ENCODE data around the gene PHACTR3.

PHACTR3 gene

DNA sequence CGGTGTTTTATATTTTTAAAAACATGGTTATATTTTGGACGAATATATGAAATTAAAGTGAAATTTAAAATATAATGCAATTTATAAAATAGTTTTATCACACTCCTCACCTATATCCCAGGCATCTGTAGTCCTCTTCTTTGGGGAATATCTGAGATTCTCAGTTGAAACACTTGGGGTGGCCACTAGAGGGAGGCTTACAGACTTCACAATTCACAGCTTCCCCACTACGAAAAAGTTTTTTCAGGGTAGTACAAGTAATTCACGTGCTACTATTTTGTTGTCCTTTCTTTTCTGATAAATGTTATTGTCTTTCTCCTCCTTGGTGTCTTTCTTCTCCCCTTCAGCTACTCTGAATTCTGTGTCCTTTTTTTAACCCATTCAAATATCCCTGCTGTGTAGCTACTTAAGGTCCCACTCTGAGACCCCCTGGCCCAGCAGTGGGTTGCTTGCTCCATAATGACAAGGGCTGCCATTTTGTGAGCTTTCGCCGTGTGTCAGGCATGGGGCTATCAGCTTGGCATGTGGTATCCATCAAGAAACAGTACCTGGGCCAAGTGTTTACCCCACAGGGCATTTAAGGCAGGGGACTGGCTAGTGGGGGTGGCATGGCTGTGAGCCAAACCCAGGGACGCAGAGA is 43.6 kb upstream of the PHACTR3 start:
- no peak overlapping the region for H3K4me2 ChIP-seq (ENCODE audit: low read length)
- peak overlapping the region; percentile 9 for H3K4me3 ChIP-seq (ENCODE audit: low read depth, low read length)
- no peak overlapping the region for H4K8ac ChIP-seq (ENCODE audit: low read depth, low read length)
- no peaks in the 10 kb centered on the region for H3K79me2 ChIP-seq (ENCODE audit: control insufficient read depth, insufficient read depth, low read length, poor library complexity)
- H4K12ac ChIP-seq (ENCODE audit: low read depth, low read length), result no peak overlapping the region
- no peak overlapping the region for H3K4ac ChIP-seq (ENCODE audit: low read depth, low read length)
- H2AFZ ChIP-seq (ENCODE audit: insufficient read depth, low read length, poor library complexity), result no peak overlapping the region
- no peak overlapping the region for H3K18ac ChIP-seq (ENCODE audit: low read length)
- no CpG with 5 or more reads among the region's 7 CpGs for WGBS (ENCODE audit: extremely low coverage, insufficient coverage, insufficient read length)
- no peak overlapping the region for H2BK12ac ChIP-seq (ENCODE audit: low read length)
- DNase-seq, result peak; percentile 20 to 42
- peaks cover 9% of the 10 kb centered on the region for H3K9me3 ChIP-seq (ENCODE audit: insufficient read depth, low read depth, low read length)
- H3K79me1 ChIP-seq (ENCODE audit: low read length), result no peaks in the 10 kb centered on the region
- H3K14ac ChIP-seq (ENCODE audit: low read length), result no peak overlapping the region
- no peaks in the 10 kb centered on the region for H3K36me3 ChIP-seq (ENCODE audit: control insufficient read depth in 1 of 2, insufficient read depth in 2 of 2, low read length in 2 of 2)
- no peak overlapping the region for H2BK120ac ChIP-seq (ENCODE audit: insufficient read depth, low read length, poor library complexity)
- no peak overlapping the region for H3K27ac ChIP-seq (ENCODE audit: low read depth, low read length)
- H4K91ac ChIP-seq (ENCODE audit: low read depth, low read length), result no peak overlapping the region
- H2AK5ac ChIP-seq (ENCODE audit: low read length), result no peak overlapping the region
- H3K9ac ChIP-seq (ENCODE audit: low read length), result no peak overlapping the region
- H3K27me3 ChIP-seq (ENCODE audit: insufficient read depth, low read length), result no peaks in the 10 kb centered on the region
- no peaks in the 10 kb centered on the region for H3K4me1 ChIP-seq (ENCODE audit: control insufficient read depth in 1 of 2, insufficient read depth in 2 of 2, low read length in 2 of 2)
- H3K23ac ChIP-seq (ENCODE audit: low read length), result no peak overlapping the region
- H2BK5ac ChIP-seq (ENCODE audit: low read depth, low read length, poor library complexity), result no peak overlapping the region

DNA sequence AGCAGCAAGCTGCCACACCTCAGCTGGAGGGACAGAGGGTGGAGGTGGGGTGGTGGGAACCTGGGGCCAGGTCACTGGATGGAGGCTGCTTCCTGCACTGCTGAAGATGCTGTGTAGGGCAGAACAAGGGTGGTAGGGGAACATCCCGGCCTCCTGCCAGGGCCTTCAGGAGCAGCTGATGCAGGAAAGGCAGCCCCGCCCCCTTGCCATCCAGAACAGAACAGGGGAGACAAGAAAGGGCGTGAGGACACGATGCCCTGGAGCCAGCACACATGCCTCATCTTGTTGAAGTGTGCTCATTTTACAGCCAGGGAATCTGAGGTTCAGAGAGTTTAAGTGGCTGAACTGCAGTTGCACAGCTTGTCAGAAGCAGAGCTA is 43.1 kb upstream of the PHACTR3 start:
- Histone ChIP-seq H2AFZ (ENCODE audit: insufficient read depth, low read length, poor library complexity) (no peak overlapping the region), H3K4me1 (ENCODE audit: control insufficient read depth in 1 of 2, insufficient read depth in 2 of 2, low read length in 2 of 2) (no peaks in the 10 kb centered on the region), H2BK120ac (ENCODE audit: insufficient read depth, low read length, poor library complexity) (no peak overlapping the region), H3K79me2 (ENCODE audit: control insufficient read depth, insufficient read depth, low read length, poor library complexity) (no peaks in the 10 kb centered on the region), H3K18ac (ENCODE audit: low read length) (no peak overlapping the region), H3K79me1 (ENCODE audit: low read length) (no peaks in the 10 kb centered on the region), H3K23ac (ENCODE audit: low read length) (no peak overlapping the region), H3K4me2 (ENCODE audit: low read length) (no peak overlapping the region), H2BK12ac (ENCODE audit: low read length) (no peak overlapping the region), H3K36me3 (ENCODE audit: control insufficient read depth in 1 of 2, insufficient read depth in 2 of 2, low read length in 2 of 2) (no peaks in the 10 kb centered on the region), H3K4ac (ENCODE audit: low read depth, low read length) (no peak overlapping the region), H4K91ac (ENCODE audit: low read depth, low read length) (no peak overlapping the region), H3K27ac (ENCODE audit: low read depth, low read length) (no peak overlapping the region), H2AK5ac (ENCODE audit: low read length) (no peak overlapping the region), H3K14ac (ENCODE audit: low read length) (no peak overlapping the region), H4K12ac (ENCODE audit: low read depth, low read length) (no peak overlapping the region), H3K27me3 (ENCODE audit: insufficient read depth, low read length) (no peaks in the 10 kb centered on the region), H2BK5ac (ENCODE audit: low read depth, low read length, poor library complexity) (no peak overlapping the region), H3K9me3 (ENCODE audit: insufficient read depth, low read depth, low read length) (peaks cover 14% of the 10 kb centered on the region), H3K9ac (ENCODE audit: low read length) (no peak overlapping the region), H3K4me3 (ENCODE audit: low read depth, low read length) (peak overlapping the region; percentile 9), H4K8ac (ENCODE audit: low read depth, low read length) (no peak overlapping the region)
- no peak for DNase-seq
- no CpG with 5 or more reads among the region's 4 CpGs for WGBS (ENCODE audit: extremely low coverage, insufficient coverage, insufficient read length)

DNA sequence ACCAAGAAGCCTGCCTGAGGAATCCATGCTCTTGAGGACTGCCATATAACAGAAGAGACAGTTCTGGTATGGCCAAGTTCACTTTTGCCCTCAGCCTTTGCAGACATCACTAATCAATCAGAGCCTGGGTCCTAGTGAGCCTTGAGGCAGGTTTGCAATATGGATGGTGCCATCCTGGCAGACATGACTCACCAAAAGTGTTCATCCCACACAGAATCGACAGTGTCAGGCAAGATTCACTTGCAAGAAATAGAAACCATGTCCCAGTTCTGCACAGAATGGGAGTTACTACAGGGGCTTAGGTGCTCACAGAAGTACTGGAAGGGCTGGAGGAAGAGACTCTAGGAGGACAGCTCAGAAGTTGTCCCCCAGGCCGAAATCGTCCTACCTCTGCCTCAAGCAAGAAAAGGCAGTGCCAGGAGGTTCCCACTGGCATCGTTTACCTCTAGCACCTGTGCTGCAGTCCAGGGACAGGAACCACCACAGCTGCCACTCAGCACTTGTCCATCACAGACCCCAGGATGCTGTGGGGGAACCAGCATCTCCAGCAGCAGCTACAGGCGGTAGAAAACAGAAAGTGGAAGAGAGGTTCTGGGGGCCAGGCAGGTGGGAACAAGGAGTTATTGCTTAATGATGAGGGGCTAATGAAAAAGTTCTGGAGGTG is 42.6 kb upstream of the PHACTR3 start:
- H3K9me3 ChIP-seq (ENCODE audit: insufficient read depth, low read depth, low read length), result peaks cover 14% of the 10 kb centered on the region
- H2AFZ ChIP-seq (ENCODE audit: insufficient read depth, low read length, poor library complexity), result no peak overlapping the region
- H4K8ac ChIP-seq (ENCODE audit: low read depth, low read length), result no peak overlapping the region
- no peak for DNase-seq
- no peak overlapping the region for H3K4ac ChIP-seq (ENCODE audit: low read depth, low read length)
- no peak overlapping the region for H3K4me3 ChIP-seq (ENCODE audit: low read depth, low read length)
- H3K18ac ChIP-seq (ENCODE audit: low read length), result no peak overlapping the region
- H3K4me2 ChIP-seq (ENCODE audit: low read length), result no peak overlapping the region
- no peak overlapping the region for H2BK5ac ChIP-seq (ENCODE audit: low read depth, low read length, poor library complexity)
- no peak overlapping the region for H3K23ac ChIP-seq (ENCODE audit: low read length)
- no peaks in the 10 kb centered on the region for H3K79me2 ChIP-seq (ENCODE audit: control insufficient read depth, insufficient read depth, low read length, poor library complexity)
- no peak overlapping the region for H3K27ac ChIP-seq (ENCODE audit: low read depth, low read length)
- no peaks in the 10 kb centered on the region for H3K36me3 ChIP-seq (ENCODE audit: control insufficient read depth in 1 of 2, insufficient read depth in 2 of 2, low read length in 2 of 2)
- no peak overlapping the region for H2BK120ac ChIP-seq (ENCODE audit: insufficient read depth, low read length, poor library complexity)
- H4K91ac ChIP-seq (ENCODE audit: low read depth, low read length), result no peak overlapping the region
- whole genome bisulfite sequencing (ENCODE audit: extremely low coverage, insufficient coverage, insufficient read length), result no CpG with 5 or more reads among the region's 5 CpGs
- no peak overlapping the region for H3K14ac ChIP-seq (ENCODE audit: low read length)
- no peak overlapping the region for H2BK12ac ChIP-seq (ENCODE audit: low read length)
- no peaks in the 10 kb centered on the region for H3K4me1 ChIP-seq (ENCODE audit: control insufficient read depth in 1 of 2, insufficient read depth in 2 of 2, low read length in 2 of 2)
- H2AK5ac ChIP-seq (ENCODE audit: low read length), result no peak overlapping the region
- no peak overlapping the region for H3K9ac ChIP-seq (ENCODE audit: low read length)
- H3K27me3 ChIP-seq (ENCODE audit: insufficient read depth, low read length), result no peaks in the 10 kb centered on the region
- no peak overlapping the region for H4K12ac ChIP-seq (ENCODE audit: low read depth, low read length)
- H3K79me1 ChIP-seq (ENCODE audit: low read length), result no peaks in the 10 kb centered on the region

DNA sequence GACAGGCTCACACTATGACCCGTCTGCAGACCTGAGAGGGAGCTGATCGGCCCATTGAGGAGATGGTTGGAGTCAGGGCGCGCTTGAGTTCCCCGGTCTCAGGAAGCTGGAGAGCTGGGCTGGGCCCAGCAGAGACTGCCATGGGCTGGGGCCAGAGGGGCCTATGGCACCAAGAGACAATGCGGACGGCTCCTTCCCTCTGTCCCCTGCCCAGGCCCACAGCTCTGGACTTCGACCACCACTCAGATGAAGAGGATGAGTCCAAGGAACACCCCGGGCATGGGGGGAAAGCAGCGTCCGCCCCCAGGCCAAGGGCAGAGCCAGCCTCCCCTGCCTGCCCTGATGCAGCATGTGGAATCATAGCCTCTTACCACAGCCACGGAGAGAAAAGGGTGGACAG is 40.2 kb upstream of the PHACTR3 start:
- Histone ChIP-seq H4K8ac (ENCODE audit: low read depth, low read length) (no peak overlapping the region), H2BK120ac (ENCODE audit: insufficient read depth, low read length, poor library complexity) (no peak overlapping the region), H3K14ac (ENCODE audit: low read length) (no peak overlapping the region), H3K18ac (ENCODE audit: low read length) (no peak overlapping the region), H3K9me3 (ENCODE audit: insufficient read depth, low read depth, low read length) (peaks cover 14% of the 10 kb centered on the region), H3K4me2 (ENCODE audit: low read length) (no peak overlapping the region), H3K4me3 (ENCODE audit: low read depth, low read length) (no peak overlapping the region), H3K36me3 (ENCODE audit: control insufficient read depth in 1 of 2, insufficient read depth in 2 of 2, low read length in 2 of 2) (no peaks in the 10 kb centered on the region), H3K79me1 (ENCODE audit: low read length) (no peaks in the 10 kb centered on the region), H2BK12ac (ENCODE audit: low read length) (no peak overlapping the region), H4K12ac (ENCODE audit: low read depth, low read length) (no peak overlapping the region), H3K27ac (ENCODE audit: low read depth, low read length) (no peak overlapping the region), H3K27me3 (ENCODE audit: insufficient read depth, low read length) (no peaks in the 10 kb centered on the region), H3K4me1 (ENCODE audit: control insufficient read depth in 1 of 2, insufficient read depth in 2 of 2, low read length in 2 of 2) (no peaks in the 10 kb centered on the region), H3K9ac (ENCODE audit: low read length) (no peak overlapping the region), H2BK5ac (ENCODE audit: low read depth, low read length, poor library complexity) (no peak overlapping the region), H4K91ac (ENCODE audit: low read depth, low read length) (no peak overlapping the region), H2AFZ (ENCODE audit: insufficient read depth, low read length, poor library complexity) (no peak overlapping the region), H2AK5ac (ENCODE audit: low read length) (no peak overlapping the region), H3K23ac (ENCODE audit: low read length) (no peak overlapping the region), H3K4ac (ENCODE audit: low read depth, low read length) (no peak overlapping the region), H3K79me2 (ENCODE audit: control insufficient read depth, insufficient read depth, low read length, poor library complexity) (no peaks in the 10 kb centered on the region)
- DNase-seq, result no peak
- WGBS (ENCODE audit: extremely low coverage, insufficient coverage, insufficient read length), result no CpG with 5 or more reads among the region's 12 CpGs
